KMS-11 (cell line): Measurements from ENCODE around the gene KRTAP9-9.
"Not testable (repeated sequence)": the region's sequence is repeated elsewhere in the genome, so short reads cannot be mapped to it uniquely, and the experiment has no call there.

Experiments used
- H2AFZ ChIP-seq: fragments of 200-600 bp; sonication (generic); 2 replicates; pipeline ENCODE4 v1.6.1; 2016; ENCODE audit warnings: antibody characterized with exemption, mixed run types, low read depth
- H3K27ac ChIP-seq: fragments of 200-600 bp; sonication (generic); 2 replicates; pipeline ENCODE4 v1.6.1; 2016; ENCODE audit warnings: mild to moderate bottlenecking, mixed run types
- H3K27me3 ChIP-seq: fragments of 200-600 bp; sonication (generic); 2 replicates; pipeline ENCODE4 v1.6.1; 2017; ENCODE audit warnings: mild to moderate bottlenecking, low read depth, mixed run types, moderate library complexity; ENCODE audit not compliant: insufficient read depth
- H3K36me3 ChIP-seq: fragments of 200-600 bp; sonication (generic); 2 replicates; pipeline ENCODE4 v1.6.1; 2017; ENCODE audit warnings: mild to moderate bottlenecking, mixed run types; ENCODE audit not compliant: insufficient read depth
- H3K4me1 ChIP-seq: fragments of 200-600 bp; sonication (generic); 2 replicates; pipeline ENCODE4 v1.6.1; 2016; ENCODE audit warnings: mild to moderate bottlenecking, low read depth, mixed run types; ENCODE audit not compliant: poor library complexity, severe bottlenecking
- H3K4me2 ChIP-seq: fragments of 200-600 bp; sonication (generic); 2 replicates; pipeline ENCODE4 v1.7.0; 2016; ENCODE audit warnings: mild to moderate bottlenecking, mixed run types
- H3K4me3 ChIP-seq: fragments of 200-600 bp; sonication (generic); IDR thresholded peaks from 2 replicates; pipeline ENCODE4 v1.6.1; 2017; ENCODE audit warnings: low read depth, low read length, mixed read lengths; ENCODE audit not compliant: insufficient read depth
- H3K79me2 ChIP-seq: fragments of 200-600 bp; sonication (generic); 2 replicates; pipeline ENCODE4 v1.6.1; 2016; ENCODE audit warnings: low read depth, mixed run types; ENCODE audit not compliant: insufficient read depth
- H3K9ac ChIP-seq: fragments of 200-600 bp; sonication (generic); 2 replicates; pipeline ENCODE4 v1.6.1; 2016; ENCODE audit warnings: mild to moderate bottlenecking, mixed run types
- H4K20me1 ChIP-seq: fragments of 200-600 bp; sonication (generic); 2 replicates; pipeline ENCODE4 v1.6.1; 2016; ENCODE audit warnings: mild to moderate bottlenecking, mixed run types; ENCODE audit not compliant: insufficient read depth
- CTCF ChIP-seq: fragments of 200-600 bp; sonication (generic); conservative IDR thresholded peaks from 2 replicates; pipeline ENCODE4 v1.6.1; 2017; ENCODE audit warnings: low read depth, mild to moderate bottlenecking, antibody characterized with exemption, low read length, moderate library complexity, mixed read lengths

Gene KRTAP9-9

DNA sequence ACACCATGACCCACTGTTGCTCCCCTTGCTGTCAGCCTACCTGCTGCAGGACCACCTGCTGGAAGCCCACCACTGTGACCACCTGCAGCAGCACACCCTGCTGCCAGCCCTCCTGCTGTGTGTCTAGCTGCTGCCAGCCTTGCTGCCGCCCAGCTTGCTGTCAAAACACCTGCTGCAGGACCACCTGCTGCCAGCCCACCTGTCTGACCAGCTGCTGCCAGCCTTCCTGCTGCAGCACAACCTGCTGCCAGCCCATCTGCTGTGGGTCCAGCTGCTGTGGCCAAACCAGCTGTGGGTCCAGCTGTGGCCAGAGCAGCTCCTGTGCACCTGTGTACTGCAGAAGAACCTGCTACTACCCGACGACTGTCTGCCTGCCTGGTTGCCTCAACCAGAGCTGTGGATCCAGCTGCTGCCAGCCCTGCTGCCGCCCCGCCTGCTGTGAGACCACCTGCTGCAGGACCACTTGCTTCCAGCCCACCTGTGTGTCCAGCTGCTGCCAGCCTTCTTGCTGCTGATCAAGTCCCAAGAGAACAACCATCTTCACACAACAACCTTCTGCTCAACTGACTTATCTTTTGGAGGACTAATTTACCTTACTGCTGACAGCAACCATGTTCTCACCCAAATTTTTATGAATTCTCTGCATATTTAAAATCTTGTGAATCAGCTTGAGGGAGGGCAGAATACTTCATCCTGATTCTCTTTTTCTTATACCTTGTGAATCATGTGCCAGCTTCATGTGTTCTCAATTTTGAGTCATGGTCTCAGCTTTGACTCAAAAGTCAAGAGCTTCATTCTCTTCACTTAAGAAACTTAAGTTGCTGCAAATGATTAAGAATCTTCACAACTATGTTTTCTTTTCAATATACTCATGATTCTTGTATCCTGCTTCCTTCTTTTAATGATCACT lies at the start of gene KRTAP9-9:
TSS of gene KRTAP9-9 (plus strand) at position 4 of the 910 bp plus-strand sequence.
- H3K4me2 ChIP-seq, H3K27ac ChIP-seq, H3K4me3 ChIP-seq, H4K20me1 ChIP-seq, H3K27me3 ChIP-seq, H2AFZ ChIP-seq, H3K36me3 ChIP-seq, H3K4me1 ChIP-seq, H3K79me2 ChIP-seq, H3K9ac ChIP-seq: not testable (repeated sequence)

- Histone ChIP-seq H3K9ac (no peak overlapping the region), H3K4me2 (peak overlapping the region; percentile 59), H3K27me3 (no peaks in the 10 kb centered on the region), H3K4me1 (peaks cover 29% of the 10 kb centered on the region), H2AFZ (peak overlapping the region; percentile 7), H3K36me3 (no peaks in the 10 kb centered on the region), H3K79me2 (no peaks in the 10 kb centered on the region), H3K4me3 (no peak overlapping the region), H3K27ac (peak overlapping the region; percentile 35), H4K20me1 (no peaks in the 10 kb centered on the region)
- no peak for TF ChIP-seq CTCF
These were observed 43.2 kb upstream of the KRTAP9-9 start for GRCh38 chr17:41211845-41212466.

DNA sequence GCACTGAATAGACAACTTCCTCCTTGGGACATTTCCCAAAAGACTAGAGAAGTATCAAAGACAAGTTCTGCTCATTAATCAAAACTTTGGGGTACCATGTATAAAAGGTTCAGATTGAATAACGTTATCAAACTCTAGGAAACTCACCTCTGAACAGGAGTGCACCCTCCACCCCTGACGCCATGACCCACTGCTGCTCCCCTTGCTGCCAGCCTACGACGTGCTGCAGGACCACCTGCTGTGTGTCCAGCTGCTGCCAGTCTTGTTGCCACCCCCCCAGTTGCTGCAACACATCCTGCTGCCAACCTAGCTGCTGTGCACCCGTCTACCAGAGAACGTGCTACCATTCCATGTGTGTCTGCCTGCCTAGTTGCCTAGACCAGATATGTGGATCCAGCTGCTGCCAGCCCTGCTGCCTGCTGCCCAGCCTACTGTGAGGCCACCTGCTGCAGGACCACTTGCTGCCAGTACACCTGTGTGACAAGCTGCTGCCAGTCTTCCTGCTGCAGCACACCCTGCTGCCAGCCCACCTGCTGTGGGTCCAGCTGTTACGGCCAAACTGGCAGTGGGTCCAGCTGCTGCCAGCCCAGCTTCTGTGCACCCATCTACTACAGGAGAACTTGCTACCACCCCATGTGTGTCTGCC lies 42.5 kb upstream of the KRTAP9-9 start:
- Histone ChIP-seq H3K4me3 (no peak overlapping the region), H3K4me1 (peaks cover 29% of the 10 kb centered on the region), H3K79me2 (no peaks in the 10 kb centered on the region), H3K9ac (no peak overlapping the region), H3K4me2 (peak overlapping the region; percentile 59), H4K20me1 (no peaks in the 10 kb centered on the region), H2AFZ (no peak overlapping the region; the same call in 1 of the 2 replicates), H3K27me3 (no peaks in the 10 kb centered on the region), H3K36me3 (no peaks in the 10 kb centered on the region), H3K27ac (peak overlapping the region; percentile 35)
- TF ChIP-seq CTCF, result no peak

GRCh38 chr17:41215681-41216080 lies 39.5 kb upstream of the KRTAP9-9 start:
- H3K4me2 ChIP-seq, result no peak overlapping the region
- H3K4me1 ChIP-seq, result peaks cover 29% of the 10 kb centered on the region
- H3K36me3 ChIP-seq, result no peaks in the 10 kb centered on the region
- no peaks in the 10 kb centered on the region for H3K79me2 ChIP-seq
- no peaks in the 10 kb centered on the region for H3K27me3 ChIP-seq
- no peak overlapping the region for H2AFZ ChIP-seq
- no peak overlapping the region for H3K9ac ChIP-seq
- no peak overlapping the region for H3K4me3 ChIP-seq
- no peak for TF ChIP-seq CTCF
- no peak overlapping the region for H3K27ac ChIP-seq
- H4K20me1 ChIP-seq, result no peaks in the 10 kb centered on the region
